PC-3 (cell line): ENCODE results near the gene PDLIM7. TPM values are rescaled to one million over a fixed set of nuclear protein-coding genes. Genes with fewer than 3 reads are reported as not detected.

ENCODE experiments used
- ATAC-seq: fragments of 200-7000 bp; cut with Tn5 transposase; 2 replicates; pipeline ENCODE4 v1.9.1; 2020; ENCODE audit warnings: mild to moderate bottlenecking, moderate library complexity
- Bru-seq: library from RNA; stranded (reverse); fragments of 400-500 nt; gene quantifications from one replicate; lab custom pipeline; 2021; lab: Mats Ljungman, UMichigan
- BruChase-seq, 2 experiments: library from RNA; stranded (reverse); fragments of 400-500 nt; gene quantifications; one replicate each; lab custom pipeline; 2021; lab: Mats Ljungman, UMichigan
- BruUV-seq: library from RNA; stranded (reverse); fragments of 400-500 nt; replicated peaks from 2 replicates; lab custom pipeline; 2021; lab: Mats Ljungman, UMichigan
- CTCF ChIA-PET: fragments of 300-600 bp; sonication (Branson Sonifier 250); formaldehyde crosslinking; loops from one replicate; lab custom pipeline; 2022; ENCODE audit warnings: antibody characterized with exemption; lab: Charles Lee
- POLR2A ChIA-PET: fragments of 300-600 bp; sonication (Branson Sonifier 250); formaldehyde crosslinking; loops from one replicate; lab custom pipeline; 2022; ENCODE audit warnings: antibody characterized with exemption; ENCODE audit not compliant: unreplicated experiment; lab: Charles Lee
- DNase-seq: peaks from one replicate; pipeline ENCODE4 v3.0.0-alpha.2; 2015
- H2AFZ ChIP-seq: fragments of 300-600 bp; sonication (generic); 2 replicates; pipeline ENCODE4 v1.6.0; 2016; ENCODE audit warnings: antibody characterized with exemption, low read length
- H3F3A ChIP-seq: fragments of 300-600 bp; sonication (generic); one replicate; pipeline ENCODE4 v1.6.0; 2017; ENCODE audit warnings: antibody characterized with exemption, low read length, control low read depth, mild to moderate bottlenecking; ENCODE audit not compliant: unreplicated experiment
- H3K27ac ChIP-seq: fragments of 300-600 bp; sonication (generic); 2 replicates; pipeline ENCODE4 v1.5.1; 2016; ENCODE audit warnings: mild to moderate bottlenecking, low read length
- H3K27me3 ChIP-seq: fragments of 300-600 bp; sonication (generic); 2 replicates; pipeline ENCODE4 v1.6.1; 2016; ENCODE audit warnings: low read length, mixed read lengths
- H3K36me3 ChIP-seq: fragments of 300-600 bp; sonication (generic); 2 replicates; pipeline ENCODE4 v1.6.1; 2016; ENCODE audit warnings: low read depth, mixed run types, low read length, mixed read lengths
- H3K4me1 ChIP-seq: fragments of 300-600 bp; sonication (generic); 2 replicates; pipeline ENCODE4 v1.5.1; 2016; ENCODE audit warnings: low read length; ENCODE audit not compliant: insufficient read depth
- H3K4me2 ChIP-seq: fragments of 300-600 bp; sonication (generic); 2 replicates; pipeline ENCODE4 v1.6.0; 2016; ENCODE audit warnings: low read length
- H3K4me3 ChIP-seq: fragments of 300-600 bp; sonication (generic); 2 replicates; pipeline ENCODE4 v1.5.1; 2016; ENCODE audit warnings: mild to moderate bottlenecking, low read length, mixed read lengths
- H3K79me2 ChIP-seq: fragments of 300-600 bp; sonication (generic); 2 replicates; pipeline ENCODE4 v1.6.1; 2017; ENCODE audit warnings: low read length, mixed read lengths
- H3K9ac ChIP-seq: fragments of 300-600 bp; sonication (generic); 2 replicates; pipeline ENCODE4 v1.6.0; 2016; ENCODE audit warnings: mild to moderate bottlenecking, low read length
- H3K9me2 ChIP-seq: fragments of 300-600 bp; sonication (generic); replicated peaks from 2 replicates; pipeline ENCODE4 v1.6.1; 2016; ENCODE audit warnings: mixed run types, low read length, mixed read lengths
- H3K9me3 ChIP-seq: fragments of 300-600 bp; sonication (generic); 2 replicates; pipeline ENCODE4 v1.6.1; 2016; ENCODE audit warnings: low read length, mixed read lengths
- H4K20me1 ChIP-seq: fragments of 300-600 bp; sonication (generic); 2 replicates; pipeline ENCODE4 v1.6.1; 2016; ENCODE audit warnings: low read length, mixed read lengths
- EZH2 ChIP-seq: fragments of 300-600 bp; sonication (generic); IDR thresholded peaks from one replicate; pipeline ENCODE4 v1.6.1; 2017; ENCODE audit warnings: antibody characterized with exemption, mild to moderate bottlenecking, low read length; ENCODE audit not compliant: unreplicated experiment
- EZH2phosphoT487 ChIP-seq: fragments of 300-600 bp; sonication (generic); IDR thresholded peaks from 2 replicates; pipeline ENCODE4 v1.6.1; 2018; ENCODE audit warnings: mild to moderate bottlenecking, antibody characterized with exemption, low read length, borderline replicate concordance
- intact Hi-C: fragments of 100-400 bp; cut with micrococcal nuclease; formaldehyde crosslinking; loops from 2 replicates; pipeline ENCODE4 v1.9.0; 2023
- long read RNA-seq: library from polyadenylated mRNA; unstranded; transcript quantifications from one replicate; pipeline ENCODE4 v2.0.0, GENCODE V29; 2021; ENCODE audit not compliant: unreplicated experiment
- total RNA-seq: library from RNA; depleted of rRNA; stranded (reverse); fragments of >200 nt; gene quantifications from 2 replicates; pipeline ENCODE4 v1.2.3, GENCODE V29; 2014; rRNA removed
- TF ChIP-seq, protein P1 (sequence below): fragments of 300-600 bp; sonication (generic); conservative IDR thresholded peaks from 2 replicates; pipeline ENCODE4 v1.5.1; 2017; ENCODE audit warnings: antibody characterized with exemption, low read depth, mild to moderate bottlenecking, low read length

PDLIM7 gene, protein sequence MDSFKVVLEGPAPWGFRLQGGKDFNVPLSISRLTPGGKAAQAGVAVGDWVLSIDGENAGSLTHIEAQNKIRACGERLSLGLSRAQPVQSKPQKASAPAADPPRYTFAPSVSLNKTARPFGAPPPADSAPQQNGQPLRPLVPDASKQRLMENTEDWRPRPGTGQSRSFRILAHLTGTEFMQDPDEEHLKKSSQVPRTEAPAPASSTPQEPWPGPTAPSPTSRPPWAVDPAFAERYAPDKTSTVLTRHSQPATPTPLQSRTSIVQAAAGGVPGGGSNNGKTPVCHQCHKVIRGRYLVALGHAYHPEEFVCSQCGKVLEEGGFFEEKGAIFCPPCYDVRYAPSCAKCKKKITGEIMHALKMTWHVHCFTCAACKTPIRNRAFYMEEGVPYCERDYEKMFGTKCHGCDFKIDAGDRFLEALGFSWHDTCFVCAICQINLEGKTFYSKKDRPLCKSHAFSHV
- total RNA-seq (159 and 195 TPM in 2 replicates), Bru-seq, nascent RNA (percentile 81 among the genes with signal in this experiment), BruChase-seq, experiment 1, labeled RNA remaining after a 6-hour chase (percentile 86 among the genes with signal in this experiment), BruChase-seq, experiment 2, labeled RNA remaining after a 2-hour chase (percentile 76 among the genes with signal in this experiment)
- long read RNA-seq, transcript PDLIM7-202 (13 exons, 1,689 nt): major isoform, 34 of 137 reads
- long read RNA-seq, partial matches to known transcripts: 57 of 137 reads
- long read RNA-seq, other reads (novel, unspliced or antisense): 43 of 137 reads

GRCh38 chr5:177497292-177498012, at the start of gene PDLIM7:
Gene PDLIM7, minus strand, starts transcription at chr5:177497604. Its CDS starts 1,092 bp downstream, at chr5:177496512.
- ChIA-PET POLR2A (interaction anchor here (0.6 to 1.0 kb wide), 8 partner anchors 25 to 118 kb away, joined by 3 to 6 read pairs (median 3); no protein-coding TSS in a partner anchor), CTCF (interaction anchor here (0.6 to 1.4 kb wide), 6 partner anchors 40 to 185 kb away, joined by 3 to 7 read pairs (median 4); no protein-coding TSS in a partner anchor)
- peaks cover 41% of the 10 kb centered on the region for H3K4me1 ChIP-seq
- no peaks in the 10 kb centered on the region for H3K27me3 ChIP-seq
- H2AFZ ChIP-seq: peak within 1 kb of the TSS; percentile 88
- TF ChIP-seq, protein P1, sequence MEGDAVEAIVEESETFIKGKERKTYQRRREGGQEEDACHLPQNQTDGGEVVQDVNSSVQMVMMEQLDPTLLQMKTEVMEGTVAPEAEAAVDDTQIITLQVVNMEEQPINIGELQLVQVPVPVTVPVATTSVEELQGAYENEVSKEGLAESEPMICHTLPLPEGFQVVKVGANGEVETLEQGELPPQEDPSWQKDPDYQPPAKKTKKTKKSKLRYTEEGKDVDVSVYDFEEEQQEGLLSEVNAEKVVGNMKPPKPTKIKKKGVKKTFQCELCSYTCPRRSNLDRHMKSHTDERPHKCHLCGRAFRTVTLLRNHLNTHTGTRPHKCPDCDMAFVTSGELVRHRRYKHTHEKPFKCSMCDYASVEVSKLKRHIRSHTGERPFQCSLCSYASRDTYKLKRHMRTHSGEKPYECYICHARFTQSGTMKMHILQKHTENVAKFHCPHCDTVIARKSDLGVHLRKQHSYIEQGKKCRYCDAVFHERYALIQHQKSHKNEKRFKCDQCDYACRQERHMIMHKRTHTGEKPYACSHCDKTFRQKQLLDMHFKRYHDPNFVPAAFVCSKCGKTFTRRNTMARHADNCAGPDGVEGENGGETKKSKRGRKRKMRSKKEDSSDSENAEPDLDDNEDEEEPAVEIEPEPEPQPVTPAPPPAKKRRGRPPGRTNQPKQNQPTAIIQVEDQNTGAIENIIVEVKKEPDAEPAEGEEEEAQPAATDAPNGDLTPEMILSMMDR: peak; percentile 24; the same call in 1 of the 2 replicates
- no peak for TF ChIP-seq EZH2
- intact Hi-C loops: loop anchor here (1.0 to 5.0 kb wide), 4 partner anchors 26 to 195 kb away; partner anchors contain the start of genes PRELID1 and RAB24
- peak within 1 kb of the TSS; percentile 99 for H3K4me2 ChIP-seq
- peak within 1 kb of the TSS; percentile 93 for H3K27ac ChIP-seq
- no TSS peak for BruUV-seq
- H3K4me3 ChIP-seq: peak within 1 kb of the TSS; percentile 76
- peaks cover 8% of the 10 kb centered on the region; the same call in 1 of the 2 replicates for H4K20me1 ChIP-seq
- ATAC-seq (peak; percentile 66), DNase-seq (peak; percentile 98)
- H3K36me3 ChIP-seq: peaks cover 13% of the 10 kb centered on the region
- no peaks in the 10 kb centered on the region for H3K9me2 ChIP-seq
- peaks cover 4% of the 10 kb centered on the region for H3F3A ChIP-seq
- H3K9ac ChIP-seq: peak within 1 kb of the TSS; percentile 84
- no peaks in the 10 kb centered on the region for H3K9me3 ChIP-seq
- peaks cover 39% of the 10 kb centered on the region for H3K79me2 ChIP-seq

- DNase-seq (peak; percentile 99), ATAC-seq (peak; percentile 93)
- H3K4me2 ChIP-seq: peak overlapping the region; percentile 45
Measured at GRCh38 chr5:177546258-177546741, 48.9 kb upstream of the PDLIM7 start.

More at GRCh38 chr5:177546258-177546741, 48.9 kb upstream of the PDLIM7 start:
- H3K27ac ChIP-seq: peak overlapping the region; percentile 83
- H4K20me1 ChIP-seq: peaks cover 13% of the 10 kb centered on the region
- no peaks in the 10 kb centered on the region for H3K9me2 ChIP-seq
- no peak overlapping the region; the same call in 1 of the 2 replicates for H3K4me3 ChIP-seq
- CTCF ChIA-PET: interaction anchor here (0.6 to 1.2 kb wide), 3 partner anchors 9 to 51 kb away, joined by 3 to 5 read pairs (median 4); partner anchors contain the start of gene PDLIM7
- intact Hi-C loops: no loop called here
- H3K9ac ChIP-seq: no peak overlapping the region
- no peaks in the 10 kb centered on the region for H3K9me3 ChIP-seq
- H3K4me1 ChIP-seq: peaks cover 24% of the 10 kb centered on the region
- peaks cover 82% of the 10 kb centered on the region for H3K79me2 ChIP-seq
- H3K36me3 ChIP-seq: peaks cover 4% of the 10 kb centered on the region; the same call in 1 of the 2 replicates
- no peaks in the 10 kb centered on the region for H3K27me3 ChIP-seq
- no peak overlapping the region for H2AFZ ChIP-seq
- H3F3A ChIP-seq: peaks cover 22% of the 10 kb centered on the region
- BruUV-seq: no TSS peak
- POLR2A ChIA-PET: interaction anchor here (0.7 to 1.0 kb wide), 4 partner anchors 9 to 51 kb away, joined by 3 to 6 read pairs (median 4); partner anchors contain the start of gene TMED9
- TF ChIP-seq EZH2 (no peak), EZH2phosphoT487 (no peak)
- TF ChIP-seq, protein P1: peak; percentile 47; the same call in 1 of the 2 replicates
